GM21390 (cell line): ENCODE data around the gene ETF1.
"Not testable (repeated sequence)": the region's sequence is repeated elsewhere in the genome, so short reads cannot be mapped to it uniquely, and the experiment has no call there.

Source experiments
- ATAC-seq: cut with Tn5 transposase; IDR thresholded peaks from one replicate; pipeline ENCODE4 v1.9.1; 2021; ENCODE audit not compliant: unreplicated experiment

ETF1 gene

DNA sequence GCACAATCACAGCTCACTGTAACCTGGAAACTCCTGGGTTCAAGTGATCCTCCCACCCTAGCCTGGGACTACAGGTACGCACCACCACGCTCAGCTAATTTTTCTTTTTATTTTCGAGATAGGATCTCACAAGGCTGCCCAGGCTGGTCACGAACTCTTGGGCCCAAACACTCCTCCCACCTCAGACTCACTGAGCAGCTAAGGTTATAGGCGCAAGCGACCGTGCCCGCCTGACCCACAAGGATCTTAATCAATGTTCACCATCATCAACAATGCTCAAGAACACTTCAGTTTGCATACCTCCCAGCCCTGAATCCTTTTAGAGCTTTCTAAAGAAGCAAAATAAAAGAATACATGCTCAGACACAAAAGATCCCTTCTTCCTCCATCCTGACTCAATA lies 13.2 kb downstream of the ETF1 start:
- ATAC-seq = no peak

DNA sequence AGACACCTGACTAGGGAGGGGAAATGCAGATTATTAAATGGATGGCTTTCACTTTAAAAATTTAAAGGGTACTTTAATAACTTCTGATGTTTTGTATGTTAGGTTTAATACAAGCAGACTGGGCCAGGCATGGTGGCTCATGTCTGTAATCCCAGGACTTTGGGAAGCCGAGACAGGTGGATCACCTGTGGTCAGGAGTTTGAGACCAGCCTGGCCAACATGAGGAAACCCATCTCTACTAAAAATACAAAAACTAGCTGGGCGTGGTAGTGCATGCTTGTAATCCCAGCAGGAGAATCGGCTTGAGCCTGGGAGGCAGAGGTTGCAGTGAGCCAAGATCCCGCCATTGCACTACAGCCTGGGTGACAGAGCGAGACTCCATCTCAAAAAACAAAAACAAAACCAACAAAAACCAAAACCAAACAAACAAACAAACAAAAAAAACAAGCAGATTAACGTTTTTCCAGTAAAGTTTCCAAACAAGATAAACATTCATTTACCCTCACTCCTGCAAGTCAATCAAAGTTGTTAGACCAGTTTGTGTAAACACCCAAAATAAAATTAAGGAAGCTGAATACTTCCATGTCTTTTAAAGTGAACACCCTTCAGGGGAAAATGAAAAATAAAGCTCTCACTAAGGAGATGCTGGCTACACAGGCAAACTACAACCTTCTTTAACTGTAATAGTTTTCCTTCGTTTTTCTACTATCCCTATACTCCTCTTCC lies 14.1 kb downstream of the ETF1 start:
- ATAC-seq = no peak

- ATAC-seq = no peak
Observed at GRCh38 chr5:138528208-138528607, 14.8 kb downstream of the ETF1 start.

- no peak for ATAC-seq
Observed at GRCh38 chr5:138527170-138527569, 15.9 kb downstream of the ETF1 start.

GRCh38 chr5:138523406-138523805 lies 19.6 kb downstream of the ETF1 start:
- ATAC-seq = no peak

DNA sequence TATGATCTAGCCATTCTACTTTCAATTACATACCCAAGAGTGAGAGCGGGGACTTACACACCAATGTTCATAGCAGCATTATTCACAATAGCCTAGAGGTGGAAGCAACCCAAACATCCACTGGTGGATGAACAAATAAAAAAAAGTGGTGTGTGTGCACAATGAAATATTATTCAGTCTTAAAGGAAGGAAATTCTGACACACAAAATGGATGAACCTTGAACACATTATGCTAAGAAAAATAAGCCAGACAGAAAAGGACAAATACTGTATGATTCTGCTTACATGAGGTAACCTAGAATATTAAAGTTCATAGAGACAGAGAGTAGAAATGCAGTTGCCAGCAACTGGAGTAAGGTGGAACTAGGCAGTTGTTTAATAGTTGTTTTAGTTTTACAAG lies 22.1 kb downstream of the ETF1 start:
- ATAC-seq = no peak

- no peak for ATAC-seq
Observed at GRCh38 chr5:138517437-138517836, 25.6 kb downstream of the ETF1 start.

DNA sequence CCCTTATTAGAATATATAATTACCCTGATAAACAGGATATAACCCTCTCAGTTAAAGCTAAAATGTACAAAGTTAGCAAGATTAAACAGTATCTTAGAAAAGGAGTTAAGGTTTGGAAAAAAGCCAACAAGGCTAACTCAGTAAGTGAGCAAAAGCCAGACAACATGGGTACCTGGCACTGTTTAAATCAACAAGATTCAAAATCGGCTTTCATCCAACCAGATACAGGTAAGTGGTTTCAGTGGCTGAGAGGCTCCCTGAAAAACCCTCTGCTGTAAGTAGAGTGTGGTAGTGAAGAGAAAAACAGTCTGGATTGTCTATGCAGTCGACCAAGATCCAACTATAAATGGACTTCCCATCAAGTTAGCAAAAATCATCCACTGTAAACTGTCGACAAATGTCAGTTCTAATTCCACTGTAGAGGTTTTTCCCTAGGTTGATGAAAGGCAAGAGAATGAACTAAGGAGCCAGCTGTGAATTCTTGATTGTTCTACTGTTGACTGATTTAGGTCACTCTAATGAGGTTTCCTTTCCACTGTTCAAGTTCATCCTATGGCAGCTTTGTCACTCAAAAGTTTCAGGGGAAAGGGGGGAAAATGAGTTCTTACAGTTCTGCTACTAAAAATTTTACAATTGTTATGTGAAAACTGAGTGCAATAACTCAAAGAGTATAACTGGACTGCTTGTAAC lies 27.3 kb downstream of the ETF1 start:
- no peak for ATAC-seq

DNA sequence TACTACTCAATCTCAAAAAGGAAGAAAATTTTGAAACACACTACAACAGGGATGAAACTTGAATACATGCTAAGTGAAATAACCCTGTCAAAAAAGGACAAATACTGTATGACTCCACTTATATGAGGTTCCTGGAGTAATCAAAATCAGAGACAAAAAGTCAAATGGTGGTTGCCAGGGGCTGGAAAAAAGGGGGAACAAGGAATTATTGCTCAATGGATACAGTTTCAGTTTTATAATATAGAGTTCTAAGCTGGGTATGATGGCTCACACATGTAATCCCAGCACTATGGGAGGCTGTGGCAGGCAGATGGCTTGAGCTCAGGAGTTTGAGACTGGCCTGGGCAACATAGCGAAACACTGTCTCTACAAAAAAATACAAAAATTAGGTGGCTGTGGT lies 29.0 kb downstream of the ETF1 start:
- no peak for ATAC-seq

GRCh38 chr5:138508958-138509357 lies 34.1 kb downstream of the ETF1 start:
- no peak for ATAC-seq

- not testable (repeated sequence) for ATAC-seq
Observed at GRCh38 chr5:138507485-138507884, 35.6 kb downstream of the ETF1 start.

GRCh38 chr5:138506370-138507306 lies 36.4 kb downstream of the ETF1 start:
- no peak for ATAC-seq

DNA sequence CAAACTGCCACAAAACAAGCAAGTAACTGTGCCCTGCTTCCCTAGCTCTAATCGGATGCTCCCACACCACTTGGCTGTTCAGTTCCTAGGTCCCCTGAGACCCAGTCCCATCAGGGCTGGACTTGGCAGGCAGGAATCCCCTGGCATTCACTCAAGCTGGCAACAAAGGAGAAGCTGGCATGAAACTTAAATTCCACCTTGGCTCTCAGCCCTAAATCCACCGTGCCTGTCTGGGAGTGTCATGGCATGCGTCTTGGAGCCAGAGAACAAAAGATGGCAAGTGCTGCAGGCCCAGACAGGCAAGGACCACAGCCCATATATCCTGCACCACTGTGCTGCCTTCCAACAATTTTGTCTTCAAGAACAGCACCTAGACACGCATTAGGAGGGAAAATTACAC lies 38.2 kb downstream of the ETF1 start:
- no peak for ATAC-seq

DNA sequence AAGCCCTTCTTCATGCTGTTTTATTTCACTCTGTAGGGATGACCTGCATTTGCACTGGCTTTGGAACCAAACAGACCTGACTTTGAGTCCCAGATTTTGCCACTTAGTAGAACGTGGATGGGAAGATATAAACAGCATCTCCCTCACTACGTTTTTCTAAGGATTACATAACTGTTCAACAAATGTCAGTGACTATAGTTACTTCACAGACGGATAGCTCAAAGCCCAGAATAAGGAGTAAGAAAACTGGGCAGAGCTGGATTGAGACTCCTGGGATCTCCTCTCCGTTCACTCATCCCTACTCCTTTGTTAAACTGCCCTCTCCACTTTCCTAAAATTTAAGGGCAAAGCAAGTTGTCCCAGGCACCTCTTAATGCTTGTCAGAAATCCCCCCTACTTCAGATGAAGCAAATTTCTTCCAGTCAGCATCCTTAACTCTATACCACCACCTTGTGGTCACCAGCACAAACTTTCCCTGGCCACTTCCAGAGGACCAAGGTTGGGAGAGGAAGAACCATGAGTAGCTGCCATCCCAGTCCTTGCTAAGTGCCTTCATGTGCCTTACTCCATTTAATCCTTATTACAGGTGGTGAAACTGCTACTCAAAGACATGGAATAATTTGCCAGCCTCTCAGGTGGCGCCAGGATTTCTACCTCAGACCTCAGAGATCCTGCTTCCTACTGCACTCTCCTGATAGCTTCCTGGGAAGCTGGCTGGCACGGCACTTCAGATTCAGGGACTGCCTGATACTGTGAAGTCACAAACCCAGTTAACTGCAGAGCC lies 39.4 kb downstream of the ETF1 start:
- no peak for ATAC-seq

DNA sequence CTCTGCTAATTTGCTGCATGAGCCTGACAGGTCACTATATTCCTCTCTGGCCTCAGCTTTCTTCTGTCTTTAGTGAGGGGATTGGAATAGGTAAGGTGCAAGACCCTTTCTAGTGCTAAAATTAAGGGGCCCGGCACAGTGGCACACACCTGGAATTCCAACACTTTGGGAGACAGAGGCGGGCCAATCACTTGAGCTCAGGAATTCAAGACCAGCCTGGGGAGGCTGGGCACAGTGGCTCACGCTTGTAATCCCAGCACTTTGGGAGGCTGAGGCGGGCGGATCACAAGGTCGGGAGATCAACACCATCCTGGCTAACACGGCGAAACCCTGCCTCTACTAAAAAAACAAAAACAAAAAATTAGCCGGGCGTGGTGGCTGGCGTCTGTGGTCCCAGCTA lies 40.5 kb downstream of the ETF1 start:
- ATAC-seq = no peak

DNA sequence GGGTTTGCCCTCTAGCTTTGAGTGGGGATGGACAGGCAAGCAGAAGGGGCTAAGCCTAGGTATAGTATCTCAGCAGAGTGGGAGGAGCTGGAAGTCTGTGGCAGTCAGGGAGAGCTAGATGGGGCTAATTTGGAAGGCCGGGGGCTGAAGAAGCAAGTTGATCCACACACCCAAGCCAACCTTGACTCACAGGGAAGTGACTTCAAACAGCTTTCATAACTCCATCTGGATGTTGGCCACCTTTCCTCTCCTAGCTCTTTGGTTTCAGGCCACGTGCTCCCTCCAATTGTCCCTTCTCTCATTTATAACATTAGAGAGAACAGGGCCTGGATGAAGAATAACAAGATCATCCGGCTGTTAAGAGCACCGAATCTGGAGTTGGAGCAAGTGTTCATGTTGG lies 40.9 kb downstream of the ETF1 start:
- no peak for ATAC-seq

GRCh38 chr5:138498376-138498775 lies 44.7 kb downstream of the ETF1 start:
- no peak for ATAC-seq

- no peak for ATAC-seq
Observed at GRCh38 chr5:138495351-138495750, 47.7 kb downstream of the ETF1 start.

GRCh38 chr5:138492560-138493045 lies 50.4 kb downstream of the ETF1 start:
- ATAC-seq = no peak

- peak; percentile 99 for ATAC-seq
Observed at GRCh38 chr5:138491669-138492559, 51.1 kb downstream of the ETF1 start.
